ENCODE results near the gene RGP1. TPM values are rescaled to one million over a fixed set of nuclear protein-coding genes. Genes with fewer than 3 reads are reported as not detected.
A peak's percentile ranks its signal among the peaks of the same experiment; 100 is the strongest.

The RGP1 gene, protein sequence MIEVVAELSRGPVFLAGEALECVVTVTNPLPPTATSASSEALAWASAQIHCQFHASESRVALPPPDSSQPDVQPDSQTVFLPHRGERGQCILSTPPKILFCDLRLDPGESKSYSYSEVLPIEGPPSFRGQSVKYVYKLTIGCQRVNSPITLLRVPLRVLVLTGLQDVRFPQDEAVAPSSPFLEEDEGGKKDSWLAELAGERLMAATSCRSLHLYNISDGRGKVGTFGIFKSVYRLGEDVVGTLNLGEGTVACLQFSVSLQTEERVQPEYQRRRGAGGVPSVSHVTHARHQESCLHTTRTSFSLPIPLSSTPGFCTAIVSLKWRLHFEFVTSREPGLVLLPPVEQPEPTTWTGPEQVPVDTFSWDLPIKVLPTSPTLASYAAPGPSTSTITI
- 18.1 and 27.0 TPM in 2 replicates for total RNA-seq

DNA sequence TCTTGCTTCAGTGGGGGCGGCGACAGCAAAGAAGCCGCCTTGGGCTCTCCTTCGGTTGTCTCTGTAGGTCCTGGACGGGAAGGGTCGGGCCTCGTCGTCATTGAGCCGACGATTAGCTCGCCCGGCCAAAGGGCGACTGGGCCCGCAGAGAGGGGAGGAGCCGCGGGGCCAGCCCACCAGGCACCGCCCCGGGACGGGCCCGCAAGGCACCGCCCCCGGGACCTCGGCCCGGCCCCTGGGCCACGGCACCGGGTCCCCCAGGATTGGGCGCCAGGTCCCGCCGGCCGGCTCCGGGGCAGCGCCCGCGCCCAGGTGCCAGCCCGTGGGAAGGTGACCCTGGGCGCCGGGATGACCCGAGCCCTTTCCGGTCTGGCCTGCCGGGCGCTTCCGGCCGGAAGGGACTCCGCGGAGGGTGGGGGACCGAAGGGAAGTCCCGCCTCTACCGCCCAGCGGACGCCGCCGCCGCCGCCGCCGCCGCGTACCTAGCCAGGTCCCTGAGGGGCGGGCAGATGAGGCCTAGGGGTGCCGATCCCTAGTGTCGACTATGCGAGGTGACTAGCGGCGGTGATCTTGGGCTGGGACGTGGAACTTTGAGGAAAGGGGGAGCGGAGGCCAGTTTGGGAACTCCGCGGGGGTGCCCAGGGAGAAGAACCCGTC, at the start of gene RGP1, which contains the start of gene GBA2:
Gene RGP1, plus strand, starts transcription at position 430 of the 657 bp plus-strand sequence. CDS start 469 bp downstream, outside the sequence.
Gene GBA2, minus strand, starts transcription at position 371 of the 657 bp plus-strand sequence. CDS start 524 bp downstream, outside the sequence.

DNA sequence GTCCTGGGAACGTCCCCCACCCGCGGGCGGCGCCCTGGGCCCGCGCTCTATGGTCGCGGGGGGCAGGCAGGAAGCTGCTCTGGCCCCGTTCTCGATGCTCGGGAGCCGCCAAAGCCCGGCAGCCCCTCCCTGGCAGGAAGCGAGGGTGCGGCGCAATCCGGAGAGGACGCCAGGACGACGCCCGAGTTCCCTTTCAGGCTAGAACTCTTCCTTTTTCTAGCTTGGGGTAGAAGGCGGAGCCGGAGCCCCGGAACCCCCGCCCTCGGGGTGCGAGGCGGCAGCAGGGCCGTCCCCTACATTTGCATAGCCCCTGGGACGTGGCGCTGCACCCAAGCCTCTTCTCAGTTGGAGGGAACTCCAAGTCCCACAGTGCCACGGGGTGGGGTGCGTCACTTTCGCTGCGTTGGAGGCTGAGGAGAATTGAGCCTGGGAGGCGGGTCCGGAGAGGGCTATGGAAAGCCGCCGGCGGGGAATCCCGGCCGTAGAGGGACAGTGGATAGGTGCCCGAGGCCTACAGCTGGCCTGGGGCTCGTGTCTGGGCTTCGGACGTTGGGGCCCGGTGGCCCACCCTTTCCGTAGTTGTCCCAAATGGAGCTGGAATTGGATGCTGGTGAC, 16.8 kb upstream of the RGP1 start, which contains the start of the genes CREB3 and TLN1:
Gene CREB3, plus strand, starts transcription at position 482 of the 615 bp plus-strand sequence. Its CDS starts 107 bp downstream, at position 589.
Gene TLN1, minus strand, starts transcription at position 11 of the 615 bp plus-strand sequence. CDS start 6,501 bp downstream, outside the sequence.

DNA sequence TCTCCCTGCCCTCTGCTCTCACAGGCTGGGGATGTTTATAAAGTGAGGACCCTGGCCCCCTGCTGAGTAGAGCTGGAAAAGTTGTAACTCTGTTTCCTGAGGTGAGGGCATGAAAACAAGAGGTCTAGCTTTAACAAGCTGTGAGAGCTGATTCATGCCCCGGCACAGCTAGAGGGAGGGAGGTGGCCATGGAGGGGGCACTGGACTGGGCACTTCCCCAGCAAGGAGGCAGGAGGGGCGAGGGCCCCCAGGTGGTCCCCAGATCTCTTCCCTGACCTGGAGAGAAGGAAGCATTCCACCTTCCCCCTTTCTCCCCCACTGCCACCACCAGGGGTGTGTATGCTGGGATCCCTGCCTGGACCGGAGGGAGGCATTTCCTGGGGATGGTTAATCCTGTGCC, 5.2 kb downstream of the RGP1 start, which contains the start of gene MSMP:
Gene MSMP, minus strand, starts transcription at position 13 of the 400 bp plus-strand sequence. CDS start 147 bp downstream, outside the sequence.

DNA sequence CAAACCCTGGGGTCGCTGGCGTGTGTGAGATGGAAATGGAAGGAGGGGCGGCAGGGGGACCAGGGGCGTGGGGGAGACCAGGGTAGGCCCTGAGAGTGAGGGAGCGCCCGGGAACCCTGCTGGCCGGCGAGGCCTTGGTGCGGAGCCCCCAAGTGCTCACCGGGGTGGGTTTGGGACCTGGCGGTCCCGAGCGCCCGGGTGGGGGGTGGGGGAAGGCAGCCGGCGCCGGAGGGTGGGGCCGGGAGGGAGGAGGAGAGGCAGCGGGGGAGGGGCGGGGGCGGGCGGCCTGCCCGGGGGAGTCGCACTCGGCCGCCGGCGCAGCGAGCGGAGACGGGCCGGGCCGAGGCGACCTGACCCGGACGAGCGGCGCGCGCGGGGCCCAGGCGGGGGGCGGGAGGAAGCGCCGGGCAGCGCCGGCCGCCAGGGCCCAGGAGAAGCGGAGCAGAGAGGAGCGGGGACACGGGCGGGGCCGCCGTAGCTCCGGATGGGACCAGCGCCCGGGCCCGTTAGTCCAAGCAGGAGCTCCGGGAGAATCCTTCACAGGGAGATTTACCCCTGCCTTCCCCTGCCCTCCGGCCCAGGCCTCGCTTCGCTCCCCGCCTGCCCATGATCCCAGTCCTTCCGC, 42.3 kb downstream of the RGP1 start, which contains the start of gene NPR2:
Gene NPR2, plus strand, starts transcription at position 295 of the 625 bp plus-strand sequence. CDS start 818 bp downstream, outside the sequence.

Small RNAs within 50 kb of the gene (small RNA-seq; reads per million reads assigned to genes)
- 1.4 reads per million, percentile 69 among the genes with 10 or more reads in this experiment for gene MIR6853

Other genes starting within 250 kb of the RGP1 start
- gene TESK1, start 144.0 kb upstream of the RGP1 start, total RNA-seq = 19.6 and 23.1 TPM in 2 replicates
- 1.2 and 3.5 TPM in 2 replicates for gene CD72, start 130.9 kb upstream of the RGP1 start, total RNA-seq
- gene SIT1, start 98.4 kb upstream of the RGP1 start, total RNA-seq = not detected in 2 replicates
- gene RMRP, start 91.3 kb upstream of the RGP1 start, total RNA-seq = 39,103 and 115,939 TPM in 2 replicates
- 5.5 and 6.6 TPM in 2 replicates for gene CCDC107, start 91.0 kb upstream of the RGP1 start, total RNA-seq
- 1.2 and 1.6 TPM in 2 replicates for gene ARHGEF39, start 84.1 kb upstream of the RGP1 start, total RNA-seq
- not detected in 2 replicates for gene CA9, start 75.4 kb upstream of the RGP1 start, total RNA-seq
- gene TPM2, start 59.4 kb upstream of the RGP1 start, total RNA-seq = 87.9 and 98.7 TPM in 2 replicates
- gene TLN1, start 17.1 kb upstream of the RGP1 start, total RNA-seq = 118 and 165 TPM in 2 replicates
- 56.1 and 92.0 TPM in 2 replicates for gene CREB3, start 16.6 kb upstream of the RGP1 start, total RNA-seq
- 25.9 and 31.7 TPM in 2 replicates for gene GBA2, start 59 bp upstream of the RGP1 start, total RNA-seq
- not detected in 2 replicates for gene MSMP, start 5.0 kb downstream of the RGP1 start, total RNA-seq
- gene NPR2, start 42.3 kb downstream of the RGP1 start, total RNA-seq = 9.0 and 23.6 TPM in 2 replicates
- 0.65 and 1.2 TPM in 2 replicates for gene SPAG8, start 63.0 kb downstream of the RGP1 start, total RNA-seq
- 10.6 and 15.7 TPM in 2 replicates for gene HINT2, start 65.8 kb downstream of the RGP1 start, total RNA-seq
- gene FAM221B, start 79.4 kb downstream of the RGP1 start, total RNA-seq = not detected in 2 replicates
- gene TMEM8B, start 79.9 kb downstream of the RGP1 start, total RNA-seq = 3.5 and 4.0 TPM in 2 replicates
- gene OR13J1, start 121.1 kb downstream of the RGP1 start, total RNA-seq = not detected in 2 replicates
- 0.39 and 0.76 TPM in 2 replicates for gene HRCT1, start 156.9 kb downstream of the RGP1 start, total RNA-seq
- not detected in 2 replicates for gene SPAAR, start 160.2 kb downstream of the RGP1 start, total RNA-seq
- not detected in 2 replicates for gene OR2S2, start 208.9 kb downstream of the RGP1 start, total RNA-seq

Data from placental epithelial cell (primary cell).